ENCODE data around the gene ACSF3. TPM values are rescaled to one million over a fixed set of nuclear protein-coding genes. Genes with fewer than 3 reads are reported as not detected.

Gene ACSF3
- total RNA-seq, 3 donors from 2014 or later (not counting 1 experiment from before 2014, with no cell fraction given) = 45.0 to 71.4 (median 51.6) TPM

DNA sequence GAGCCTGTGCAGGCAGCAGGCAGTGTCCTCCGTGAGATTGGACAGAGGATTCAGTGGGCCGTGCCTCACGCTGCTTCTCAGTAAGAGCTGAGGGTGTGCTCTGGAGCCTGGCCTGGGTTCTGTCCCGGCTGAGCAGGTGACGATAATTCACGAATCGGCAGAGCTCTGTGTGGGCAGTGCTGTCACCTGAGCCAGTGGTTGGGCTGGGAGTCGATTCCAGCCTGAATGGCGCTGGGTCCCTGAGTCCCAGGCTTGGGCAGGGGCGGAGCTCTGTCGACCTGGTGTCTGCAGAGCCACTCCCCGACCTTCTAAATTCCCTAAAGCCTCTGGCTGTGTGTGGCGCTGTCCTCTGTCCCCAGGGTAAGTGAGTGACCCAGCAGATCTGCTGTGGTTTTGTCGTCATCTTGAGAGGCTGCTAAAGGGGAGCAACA lies 8.4 kb downstream of the ACSF3 start:
- H3K9me3 Mint-ChIP-seq = no peaks in the 10 kb centered on the region
- ATAC-seq = no peak
- no peaks in the 10 kb centered on the region for H3K36me3 Mint-ChIP-seq
- H3K27me3 Mint-ChIP-seq (ENCODE audit: low read depth in 2 of 2) = no peaks in the 10 kb centered on the region
- no peaks in the 10 kb centered on the region for H3K27me3 ChIP-seq (ENCODE audit: control insufficient read depth, insufficient read depth, low read length)
- 78% methylated on average over 14 of the region's 14 CpGs for WGBS (ENCODE audit: insufficient coverage)
- H3K4me1 Mint-ChIP-seq = peaks cover 41 to 43% of the 10 kb centered on the region in 2 donors
- DNase-seq = no peak
- intact Hi-C loops (cut with micrococcal nuclease) = no loop called here
- peaks cover 36% of the 10 kb centered on the region for H3K4me1 ChIP-seq (ENCODE audit: control insufficient read depth, insufficient read depth, low read length)
- TF ChIP-seq CTCF (IDR thresholded peaks at IDR 0.05) = no peak
- H3K4me3 Mint-ChIP-seq = no peak overlapping the region
- H3K4me3 ChIP-seq (ENCODE audit: low read length) = no peak overlapping the region
- peaks cover 48% of the 10 kb centered on the region for H3K36me3 ChIP-seq (ENCODE audit: control insufficient read depth, insufficient read depth, low read length)
- H3K9me3 ChIP-seq (ENCODE audit: control insufficient read depth, insufficient read depth, low read length) = no peaks in the 10 kb centered on the region
- no peak overlapping the region for H3K27ac ChIP-seq (ENCODE audit: low read length)
- peak overlapping the region; percentile 69 to 71 for H3K27ac Mint-ChIP-seq

GRCh38 chr16:89102481-89103073 lies 8.9 kb downstream of the ACSF3 start:
- 93% methylated on average over 24 of the region's 27 CpGs for WGBS (ENCODE audit: insufficient coverage)
- H3K36me3 Mint-ChIP-seq = no peaks in the 10 kb centered on the region

DNA sequence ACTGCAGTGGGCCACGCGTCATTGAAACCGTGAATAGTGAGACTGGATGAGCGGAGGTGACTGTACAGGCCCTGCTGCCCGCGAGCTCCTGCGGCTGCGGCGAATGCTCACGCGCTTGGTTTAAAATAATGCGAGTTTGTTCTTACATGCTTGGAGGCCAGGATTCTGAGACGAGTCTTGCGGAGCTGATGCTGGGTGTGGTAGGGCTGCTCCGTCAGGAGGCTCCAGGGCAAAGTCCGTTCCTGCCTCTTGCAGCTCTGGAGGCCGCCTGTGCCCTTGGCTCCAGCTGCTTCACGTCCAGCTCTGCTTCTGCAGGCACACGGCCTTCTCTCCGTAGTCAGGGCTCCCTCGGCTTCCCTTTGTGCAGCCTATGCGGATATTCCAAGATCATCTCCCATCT lies 9.5 kb downstream of the ACSF3 start:
- H3K27me3 ChIP-seq (ENCODE audit: control insufficient read depth, insufficient read depth, low read length) = no peaks in the 10 kb centered on the region
- no peaks in the 10 kb centered on the region for H3K9me3 ChIP-seq (ENCODE audit: control insufficient read depth, insufficient read depth, low read length)
- H3K27ac Mint-ChIP-seq = peak overlapping the region in 1 of 2 donors; percentile 58
- H3K36me3 Mint-ChIP-seq = no peaks in the 10 kb centered on the region
- no peaks in the 10 kb centered on the region for H3K27me3 Mint-ChIP-seq (ENCODE audit: low read depth in 2 of 2)
- H3K4me3 ChIP-seq (ENCODE audit: low read length) = no peak overlapping the region
- intact Hi-C loops (cut with micrococcal nuclease) = no loop called here
- peaks cover 25% of the 10 kb centered on the region for H3K4me1 ChIP-seq (ENCODE audit: control insufficient read depth, insufficient read depth, low read length)
- peaks cover 31 to 32% of the 10 kb centered on the region in 2 donors for H3K4me1 Mint-ChIP-seq
- no peak for ATAC-seq
- H3K27ac ChIP-seq (ENCODE audit: low read length) = no peak overlapping the region
- no peak for TF ChIP-seq CTCF (IDR thresholded peaks at IDR 0.05)
- no peak for DNase-seq
- 95% methylated on average over 22 of the region's 22 CpGs for WGBS (ENCODE audit: insufficient coverage)
- no peak overlapping the region for H3K4me3 Mint-ChIP-seq
- peaks cover 54% of the 10 kb centered on the region for H3K36me3 ChIP-seq (ENCODE audit: control insufficient read depth, insufficient read depth, low read length)
- H3K9me3 Mint-ChIP-seq = no peaks in the 10 kb centered on the region

More at GRCh38 chr16:89102481-89103073, 8.9 kb downstream of the ACSF3 start:
- H3K4me1 ChIP-seq (ENCODE audit: control insufficient read depth, insufficient read depth, low read length) = peaks cover 30% of the 10 kb centered on the region
- H3K4me3 Mint-ChIP-seq = no peak overlapping the region
- H3K27ac ChIP-seq (ENCODE audit: low read length) = no peak overlapping the region
- H3K4me3 ChIP-seq (ENCODE audit: low read length) = no peak overlapping the region
- DNase-seq = no peak
- intact Hi-C loops (cut with micrococcal nuclease) = no loop called here
- H3K4me1 Mint-ChIP-seq = peaks cover 36 to 37% of the 10 kb centered on the region in 2 donors
- ATAC-seq = no peak
- no peaks in the 10 kb centered on the region for H3K27me3 ChIP-seq (ENCODE audit: control insufficient read depth, insufficient read depth, low read length)
- peak overlapping the region in 1 of 2 donors; percentile 58 for H3K27ac Mint-ChIP-seq
- H3K27me3 Mint-ChIP-seq (ENCODE audit: low read depth in 2 of 2) = no peaks in the 10 kb centered on the region
- H3K36me3 ChIP-seq (ENCODE audit: control insufficient read depth, insufficient read depth, low read length) = peaks cover 52% of the 10 kb centered on the region
- H3K9me3 Mint-ChIP-seq = no peaks in the 10 kb centered on the region
- H3K9me3 ChIP-seq (ENCODE audit: control insufficient read depth, insufficient read depth, low read length) = no peaks in the 10 kb centered on the region
- no peak for TF ChIP-seq CTCF (IDR thresholded peaks at IDR 0.05)

DNA sequence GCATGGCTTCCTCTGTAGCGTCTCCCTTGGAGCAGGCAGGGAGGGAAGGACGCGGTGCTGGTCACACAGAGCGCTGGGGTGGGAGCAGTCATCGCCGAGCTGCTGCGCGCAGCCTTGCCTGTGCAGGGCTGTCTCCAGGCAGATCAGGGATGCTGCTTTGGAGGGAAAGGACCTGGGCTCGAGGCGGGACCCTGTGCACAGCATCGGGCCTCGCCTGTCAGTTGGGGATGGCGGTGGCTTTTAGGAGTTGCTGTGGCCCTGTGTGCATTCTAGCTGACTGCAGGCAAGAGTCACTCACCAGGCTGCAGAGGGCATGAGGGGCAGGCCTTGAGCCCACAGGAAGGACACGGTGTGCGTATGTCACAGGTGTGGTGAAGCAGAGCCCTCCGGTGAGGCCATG lies 10.1 kb downstream of the ACSF3 start:
- no peak overlapping the region for H3K27ac Mint-ChIP-seq
- ATAC-seq = no peak
- WGBS (ENCODE audit: insufficient coverage) = 91% methylated on average over 16 of the region's 16 CpGs
- no peak overlapping the region for H3K4me3 ChIP-seq (ENCODE audit: low read length)
- no peak overlapping the region for H3K4me3 Mint-ChIP-seq
- H3K27me3 ChIP-seq (ENCODE audit: control insufficient read depth, insufficient read depth, low read length) = no peaks in the 10 kb centered on the region
- DNase-seq = no peak
- no peaks in the 10 kb centered on the region for H3K27me3 Mint-ChIP-seq (ENCODE audit: low read depth in 2 of 2)
- TF ChIP-seq CTCF (IDR thresholded peaks at IDR 0.05) = no peak
- H3K4me1 ChIP-seq (ENCODE audit: control insufficient read depth, insufficient read depth, low read length) = peaks cover 18% of the 10 kb centered on the region
- peaks cover 27 to 30% of the 10 kb centered on the region in 2 donors for H3K4me1 Mint-ChIP-seq
- H3K9me3 Mint-ChIP-seq = no peaks in the 10 kb centered on the region
- intact Hi-C loops (cut with micrococcal nuclease) = no loop called here
- H3K27ac ChIP-seq (ENCODE audit: low read length) = no peak overlapping the region
- peaks cover 56% of the 10 kb centered on the region for H3K36me3 ChIP-seq (ENCODE audit: control insufficient read depth, insufficient read depth, low read length)
- H3K9me3 ChIP-seq (ENCODE audit: control insufficient read depth, insufficient read depth, low read length) = no peaks in the 10 kb centered on the region
- no peaks in the 10 kb centered on the region for H3K36me3 Mint-ChIP-seq

Data from natural killer cell (primary cell).